Ammon's horn (tissue), 1 donor: ENCODE results near the gene SLC43A1.

Source experiments
- DNase-seq: peaks from one replicate; pipeline ENCODE4 v3.0.0-alpha.2; 2016; ENCODE audit warnings: low spot score

SLC43A1 gene

DNA sequence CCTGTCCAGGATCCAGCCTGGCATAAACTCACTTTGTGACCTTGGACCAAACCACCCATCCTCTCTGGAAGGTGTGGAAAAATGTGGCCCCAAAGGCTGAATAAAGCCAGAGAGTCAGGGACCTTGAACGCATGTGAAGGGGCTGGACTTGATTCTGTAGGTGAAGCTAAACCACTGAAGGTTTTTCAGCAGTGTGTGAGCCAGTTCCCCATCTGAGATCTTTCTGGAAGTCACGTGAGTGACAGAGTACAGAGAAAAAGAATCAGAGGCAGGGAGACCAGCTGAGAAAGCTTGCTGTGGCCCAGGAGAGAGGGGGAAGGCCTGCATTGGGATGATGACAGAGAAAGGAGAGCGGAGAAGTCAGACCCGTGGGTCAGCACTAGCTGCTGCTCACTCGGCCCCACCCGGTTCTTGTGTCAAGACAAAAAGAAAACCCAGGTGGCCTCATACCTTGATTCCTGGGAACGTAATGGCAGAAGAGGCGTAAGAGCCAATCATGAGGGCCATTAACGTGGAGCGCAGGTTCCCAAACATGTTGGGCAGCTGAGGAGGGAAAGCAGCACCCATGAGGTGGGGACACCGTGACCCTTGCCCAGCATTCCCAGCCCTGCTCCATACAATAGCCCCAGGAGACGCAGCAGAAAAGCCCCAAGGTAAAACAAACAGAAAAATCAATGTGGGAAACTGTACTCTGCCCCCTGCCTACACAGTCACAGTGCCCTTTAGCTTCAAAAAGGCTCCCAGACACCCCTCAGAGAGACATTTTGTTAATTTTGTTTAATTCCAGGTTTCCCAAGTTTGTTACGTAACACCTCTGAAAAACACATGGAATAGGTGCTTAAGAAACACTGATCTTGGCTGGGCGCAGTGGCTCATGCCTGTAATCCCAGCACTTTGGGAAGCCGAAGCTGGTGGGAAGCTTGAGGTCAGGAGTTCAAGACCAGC is 17.9 kb downstream of the SLC43A1 start:
- DNase-seq = no peak

DNA sequence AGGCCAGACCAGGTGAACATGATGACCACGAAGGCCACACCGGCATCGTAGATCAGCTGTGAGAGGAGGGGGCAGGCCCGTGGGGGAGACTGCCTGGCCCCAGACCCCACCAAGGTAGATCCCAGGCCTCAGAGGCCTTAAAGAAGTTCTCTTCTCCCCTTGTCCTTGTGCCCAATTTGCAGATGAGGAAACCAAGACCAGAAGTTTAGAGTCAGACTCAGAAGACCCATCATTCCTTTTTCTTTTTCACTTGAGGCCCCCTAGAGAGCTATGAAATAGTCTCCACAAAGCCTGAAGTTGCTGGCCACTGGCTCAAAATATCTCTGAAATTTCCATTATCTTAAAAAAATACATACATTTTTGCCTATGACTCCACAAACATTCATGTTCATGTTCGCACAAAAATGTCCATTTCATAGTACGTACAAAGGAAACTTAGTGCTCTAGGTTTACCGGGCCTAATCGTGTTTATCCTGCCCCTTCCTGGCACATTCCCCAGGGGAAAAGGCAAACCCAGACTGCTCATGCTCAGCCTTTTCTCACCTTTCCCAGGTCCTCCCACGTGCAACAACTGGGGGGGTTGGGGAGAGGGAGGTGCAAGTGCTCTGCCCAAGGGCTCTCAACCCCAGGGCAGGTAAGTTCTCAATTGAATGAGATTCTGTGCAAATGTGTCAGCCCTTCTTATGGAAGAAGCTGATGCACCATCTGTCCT is 19.2 kb downstream of the SLC43A1 start:
- DNase-seq = no peak

DNA sequence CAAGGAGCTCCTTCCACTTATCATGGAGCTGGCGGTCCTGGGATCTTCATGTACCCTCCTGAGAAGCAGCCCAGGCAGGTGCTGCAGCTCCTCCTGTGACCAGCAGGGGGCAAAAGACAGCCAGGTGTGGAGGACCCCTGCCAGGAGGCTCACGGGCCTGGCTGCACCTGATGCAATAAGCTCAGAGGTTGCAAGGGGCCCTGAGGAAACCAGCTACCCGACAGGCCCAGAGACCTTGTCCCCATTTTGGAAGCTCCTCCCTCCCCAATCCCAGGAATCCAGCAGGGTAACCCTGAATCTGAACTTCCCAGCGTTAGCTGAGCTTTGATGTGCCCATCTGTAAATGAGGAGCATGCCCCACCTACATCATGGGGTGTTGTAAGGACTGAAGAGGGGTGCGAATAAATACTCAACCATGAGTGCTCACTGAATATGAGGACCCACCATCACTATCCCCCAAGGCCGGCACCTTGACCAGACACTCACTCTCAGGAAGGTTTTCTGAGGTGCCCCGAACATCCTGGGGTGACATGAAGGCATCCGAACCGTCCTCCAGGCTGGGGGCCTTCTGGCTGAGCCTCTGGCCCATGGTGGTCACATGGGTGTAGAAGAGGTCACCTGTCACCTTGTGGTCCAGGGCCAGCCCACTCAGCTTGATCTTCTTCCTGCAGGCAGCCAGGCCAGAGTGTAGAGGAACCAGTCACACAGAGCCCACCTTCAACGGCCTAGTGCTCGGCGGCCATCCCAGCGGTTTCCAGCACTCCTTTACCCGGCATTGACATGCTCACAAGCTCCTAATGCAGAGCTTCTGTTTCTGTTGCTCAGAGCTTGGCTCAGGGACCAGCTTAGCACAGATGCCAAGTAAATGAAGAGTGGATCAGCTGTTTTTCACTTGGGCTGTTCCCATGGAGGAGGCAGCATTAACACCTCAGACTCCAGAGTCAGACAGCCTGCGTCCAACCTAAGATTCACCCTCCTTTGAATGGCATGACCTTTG is 21.7 kb downstream of the SLC43A1 start:
- DNase-seq = peak; percentile 70

DNA sequence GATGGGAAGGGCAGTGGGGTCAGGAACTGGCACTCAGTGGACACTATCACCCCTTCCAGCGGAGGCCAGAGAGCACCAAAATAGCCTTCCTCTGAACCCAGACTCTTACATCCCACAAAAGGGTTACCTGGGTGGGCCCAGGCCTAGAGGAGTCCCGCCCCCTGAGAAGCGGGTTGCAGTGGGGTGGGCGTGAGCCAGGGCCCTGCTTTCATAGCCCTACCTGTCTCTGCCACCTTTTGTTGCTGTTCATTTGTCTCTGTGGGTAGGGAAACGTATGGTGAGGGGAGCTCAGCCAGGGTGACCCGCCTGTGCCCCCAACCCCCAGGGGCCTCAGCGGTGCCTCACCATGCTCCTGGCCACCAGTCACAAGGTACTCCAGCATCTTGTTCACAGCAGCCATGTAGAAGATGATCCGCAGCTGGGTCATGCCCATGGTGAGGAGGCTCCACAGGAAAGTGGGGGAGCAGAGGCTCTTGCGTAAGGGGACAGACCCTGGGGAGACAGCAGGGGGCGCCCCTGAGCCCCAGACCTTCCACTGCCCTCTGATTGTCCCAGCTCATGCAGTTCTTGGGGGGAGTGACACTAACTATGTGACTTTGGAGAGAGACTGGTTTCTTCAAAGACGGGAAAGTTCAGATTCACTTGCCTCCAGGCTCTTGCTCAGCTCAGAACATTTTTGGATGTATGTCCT is 24.0 kb downstream of the SLC43A1 start:
- no peak for DNase-seq

DNA sequence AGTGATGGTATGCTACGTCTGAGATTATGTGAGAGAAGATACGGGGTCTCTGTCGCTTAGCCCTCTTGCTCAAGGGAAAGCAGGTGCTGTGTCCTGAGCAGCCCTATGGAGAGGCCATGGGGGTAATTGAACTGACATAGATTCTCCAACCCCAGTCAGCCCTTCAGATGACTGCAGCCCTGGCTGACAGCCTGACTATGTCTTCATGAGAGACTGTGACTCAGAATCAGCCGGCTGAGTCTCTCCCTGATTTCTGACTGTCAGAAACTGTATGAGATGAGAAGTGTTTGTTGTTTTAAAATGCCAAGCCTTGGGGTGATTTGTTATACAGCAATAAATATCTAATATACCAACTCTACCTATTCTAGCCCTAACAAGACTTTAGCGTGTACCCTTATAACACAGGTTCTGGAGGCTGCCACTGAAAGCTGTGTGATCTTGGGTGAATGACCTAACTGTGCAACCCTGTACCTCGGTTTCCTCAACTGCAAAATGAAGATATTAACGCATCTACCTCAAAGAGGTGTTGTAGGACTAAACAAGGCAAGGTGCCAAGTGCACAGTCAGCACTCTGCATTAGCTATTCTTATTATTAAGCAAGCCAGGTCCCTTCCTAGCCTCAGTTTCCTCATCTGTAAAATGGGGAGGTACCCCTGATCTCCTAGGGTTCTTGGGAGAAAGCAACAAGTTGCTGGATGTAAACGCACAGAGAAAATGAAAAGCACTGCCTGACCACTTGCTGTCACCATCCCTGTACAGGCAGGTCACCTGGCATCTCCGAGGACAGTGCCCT is 24.9 kb downstream of the SLC43A1 start:
- no peak for DNase-seq

DNA sequence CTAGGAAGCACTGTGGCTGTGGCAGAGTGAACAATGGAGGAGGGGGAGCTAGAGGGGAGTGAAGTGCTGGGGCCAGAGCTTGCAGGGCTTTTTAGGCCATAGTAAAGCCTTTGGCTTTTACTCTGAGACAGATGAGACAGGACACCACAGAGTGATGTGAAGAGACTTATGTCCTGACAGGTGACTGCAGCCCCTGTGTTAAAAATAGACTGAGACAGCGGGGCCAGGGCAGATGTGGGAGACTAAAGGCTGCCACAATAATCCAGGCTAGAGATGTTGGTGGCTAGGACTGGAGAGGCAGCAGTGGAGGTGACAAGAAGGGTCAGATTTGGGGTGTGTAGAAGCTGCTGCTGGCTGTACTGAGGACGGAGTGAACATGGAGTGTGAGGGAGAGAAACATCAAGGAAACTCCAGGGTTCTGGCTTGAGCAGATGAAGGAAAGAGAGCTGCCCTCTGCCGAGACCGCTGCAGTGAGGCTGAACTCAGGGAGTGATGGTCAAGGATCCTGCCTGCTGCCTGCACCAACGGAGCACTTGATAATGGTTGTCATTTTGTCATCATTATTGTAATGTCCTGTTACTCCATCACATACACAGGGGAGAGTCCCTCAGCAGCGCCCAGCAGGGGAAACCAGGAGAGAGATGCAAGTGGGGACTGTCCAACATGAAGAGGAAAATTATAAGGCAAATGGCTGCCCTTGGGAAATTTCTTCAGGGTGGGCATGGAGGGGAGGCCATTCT is 27.4 kb downstream of the SLC43A1 start:
- no peak for DNase-seq

DNA sequence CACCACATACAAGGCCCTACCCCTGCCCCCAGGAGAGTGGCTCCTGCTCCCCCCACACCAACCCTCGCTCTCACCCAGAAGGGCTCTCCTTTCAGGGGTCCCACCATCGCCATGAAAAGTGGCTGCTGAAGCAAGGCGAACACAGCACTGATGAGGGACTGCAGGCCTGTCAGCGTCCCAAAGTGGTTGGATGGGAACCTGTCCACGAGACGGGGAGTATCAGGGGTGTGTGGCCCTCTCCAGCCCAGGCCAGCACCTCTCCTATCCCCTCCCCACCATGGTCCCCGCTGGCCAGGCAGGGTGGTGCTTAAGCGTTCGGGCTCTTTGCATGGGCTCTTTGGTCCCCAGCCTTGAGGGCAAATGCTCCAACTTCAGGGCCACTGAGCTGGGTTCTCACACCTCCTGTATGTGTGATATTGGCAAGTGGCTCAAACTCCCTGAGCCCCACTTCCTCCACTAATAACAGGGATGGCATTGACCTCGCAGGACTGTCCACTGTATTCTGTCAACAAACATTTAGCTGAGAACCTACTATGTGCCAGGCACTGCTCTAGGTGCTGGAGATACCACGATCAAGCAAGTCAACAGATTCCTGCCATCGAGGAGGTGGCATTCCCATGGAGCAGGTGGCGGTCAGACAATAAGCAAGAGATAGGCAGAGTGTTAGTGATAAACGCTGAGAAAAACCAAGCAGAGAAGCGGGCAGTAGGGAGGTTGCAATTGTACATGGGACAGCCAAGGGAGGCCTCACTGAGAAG is 28.3 kb downstream of the SLC43A1 start:
- DNase-seq = no peak

DNA sequence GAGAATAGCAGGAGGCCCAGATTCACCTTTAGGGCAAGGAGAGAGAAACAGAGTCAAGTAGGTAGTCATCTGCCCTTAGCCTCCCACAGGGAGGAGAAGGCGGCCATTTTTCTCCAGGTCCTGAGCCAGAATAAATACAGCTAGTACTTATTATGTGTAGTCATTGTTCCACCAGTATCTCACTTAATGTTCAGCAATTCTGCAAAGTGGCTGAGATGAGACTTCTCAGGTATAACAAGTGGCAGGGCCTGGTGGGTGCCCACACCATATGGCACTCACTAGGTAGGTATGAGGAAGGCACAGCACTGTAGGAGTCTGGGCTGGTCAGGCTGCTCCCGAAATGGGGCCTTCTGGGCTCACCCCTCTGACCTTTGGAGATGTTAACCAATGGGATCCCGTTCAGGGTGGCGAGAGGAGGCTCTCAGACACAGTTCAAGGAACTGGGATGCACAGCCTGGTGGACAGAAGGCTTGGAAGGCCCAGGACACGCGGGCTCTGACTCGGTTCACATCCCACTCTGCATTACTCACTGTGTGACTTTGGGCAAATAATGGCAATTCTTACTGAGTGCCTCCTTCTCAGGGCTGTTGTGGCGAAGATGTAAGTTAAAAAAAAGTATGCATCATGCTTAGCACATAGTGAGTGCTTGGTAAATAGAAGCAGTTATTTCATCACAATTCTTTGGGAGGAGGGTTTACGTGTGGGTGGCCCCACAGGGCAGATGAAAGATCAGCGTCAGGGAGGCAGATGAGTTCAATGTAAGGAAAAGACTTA is 30.1 kb downstream of the SLC43A1 start:
- no peak for DNase-seq

DNA sequence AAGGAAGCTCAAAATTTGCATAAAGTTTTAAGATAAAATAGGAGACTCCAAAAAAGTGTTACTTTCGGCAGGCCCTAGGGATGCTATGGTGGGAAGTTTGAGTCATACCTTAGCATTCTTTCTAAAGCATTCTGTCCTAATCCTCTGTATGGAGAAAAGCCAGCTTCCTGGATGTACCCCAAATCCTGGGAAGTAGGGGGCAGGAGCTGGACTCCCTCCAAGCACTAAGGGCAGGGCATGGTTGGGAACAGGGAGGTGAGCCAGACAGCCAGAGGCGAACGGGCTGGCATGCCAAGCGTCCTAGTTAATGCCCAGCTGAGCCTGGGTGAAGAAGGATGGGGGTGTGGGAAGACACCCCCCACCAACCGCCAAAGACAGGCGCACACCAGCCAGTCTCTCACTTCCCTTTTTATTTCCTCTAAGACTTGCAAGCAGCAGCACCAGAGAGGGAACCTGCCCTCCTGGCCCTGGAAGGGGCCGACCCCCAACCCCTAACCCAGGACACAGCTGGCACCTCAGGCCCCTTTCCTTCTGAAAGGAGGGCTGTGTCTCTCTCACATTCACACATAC is 31.3 kb downstream of the SLC43A1 start:
- DNase-seq = no peak

DNA sequence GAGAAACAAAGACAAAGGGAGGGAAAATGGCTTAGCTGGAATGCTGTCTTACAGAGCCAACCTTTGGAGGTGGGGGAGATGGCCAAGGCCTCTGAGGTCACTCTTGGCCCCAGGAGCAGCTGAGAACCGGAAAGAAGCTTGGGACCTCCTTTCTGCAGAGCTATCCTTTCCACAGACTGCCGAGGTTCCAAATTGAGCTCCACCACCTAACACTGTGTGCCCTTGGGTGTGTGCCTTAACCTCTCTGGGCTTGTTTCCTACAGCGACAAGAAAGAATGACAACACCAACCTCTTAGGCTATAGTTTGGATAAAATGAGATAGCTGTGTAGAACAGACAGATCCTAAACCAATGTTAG is 32.0 kb downstream of the SLC43A1 start:
- no peak for DNase-seq

DNA sequence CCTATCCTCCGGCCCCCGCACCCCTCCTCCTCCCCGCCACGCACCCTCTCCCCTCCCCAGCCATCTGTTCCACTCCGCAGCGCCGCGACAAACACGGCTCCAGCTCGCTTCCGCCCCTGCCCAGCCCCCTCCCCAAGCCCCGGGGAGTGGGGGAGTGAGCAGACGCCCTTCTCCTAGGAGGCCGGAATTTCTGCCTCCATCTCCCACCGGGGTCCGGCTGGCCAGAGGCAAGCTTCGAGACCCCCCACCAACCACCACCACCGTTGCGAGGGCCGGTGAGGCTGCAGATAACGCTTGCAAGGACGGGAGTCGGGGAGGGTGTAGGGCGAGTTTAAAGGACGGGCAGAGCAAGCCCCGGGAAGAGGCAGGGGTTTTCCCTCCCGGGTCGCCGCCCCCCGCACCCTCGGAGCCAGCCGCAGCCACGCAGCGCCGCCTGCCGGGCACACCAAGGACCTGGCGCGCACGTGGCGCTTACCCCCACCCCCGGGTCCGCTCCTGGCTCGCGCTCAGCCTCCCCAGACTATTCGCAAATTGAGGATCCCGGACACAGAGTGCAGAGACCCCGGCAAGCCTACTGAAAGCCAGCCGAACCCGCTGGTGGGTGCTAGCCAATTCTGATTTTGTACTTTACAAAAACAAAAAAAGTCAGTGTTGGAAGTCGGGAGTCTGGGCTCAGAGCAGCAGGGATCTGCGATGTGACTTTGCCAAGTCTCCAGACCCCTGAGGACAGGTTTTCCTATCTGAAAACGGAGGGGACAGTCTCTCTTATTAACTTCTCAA is 32.5 kb downstream of the SLC43A1 start:
- no peak for DNase-seq

DNA sequence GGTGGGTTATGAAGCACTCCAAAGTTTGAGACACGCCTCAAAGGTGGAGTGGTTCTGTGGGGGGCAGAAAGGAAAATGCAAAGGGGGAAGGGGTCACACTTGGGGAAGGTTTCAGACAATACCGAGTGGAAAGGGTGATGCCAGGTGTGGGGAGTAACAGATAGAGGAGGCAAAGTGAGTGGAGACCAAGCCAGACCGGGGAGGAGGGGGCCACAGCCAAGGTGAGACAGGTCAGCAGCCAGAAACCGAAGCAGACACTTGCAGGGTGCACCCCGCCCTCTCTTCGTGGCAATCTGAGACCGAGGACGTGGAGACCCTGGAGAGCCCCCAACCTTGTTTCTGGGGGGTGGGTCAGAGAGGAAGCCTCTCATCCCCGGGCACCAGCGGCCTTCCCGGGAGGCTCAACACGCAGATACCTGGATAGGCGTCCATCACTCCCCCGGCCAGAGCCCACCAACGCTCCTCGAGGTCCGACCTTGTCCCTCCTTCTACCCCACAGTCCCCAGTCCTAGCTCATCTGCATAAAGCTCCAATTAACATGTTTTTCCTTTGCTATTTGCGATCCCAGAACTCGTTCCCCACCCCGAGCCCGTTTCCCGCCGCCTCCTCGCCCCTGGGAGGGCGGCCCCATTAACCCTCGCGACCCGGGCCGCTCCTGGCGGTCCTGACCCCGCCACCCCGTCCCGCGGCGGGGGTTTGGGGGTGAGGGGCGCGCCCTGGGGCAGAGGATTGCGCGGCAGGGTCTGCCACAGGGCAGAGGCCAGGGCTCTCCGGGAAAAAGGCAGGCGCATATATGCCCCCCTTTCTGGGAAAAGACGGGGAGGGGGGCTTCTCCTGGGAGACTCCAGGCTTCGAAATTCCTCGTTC is 33.4 kb downstream of the SLC43A1 start:
- no peak for DNase-seq

DNA sequence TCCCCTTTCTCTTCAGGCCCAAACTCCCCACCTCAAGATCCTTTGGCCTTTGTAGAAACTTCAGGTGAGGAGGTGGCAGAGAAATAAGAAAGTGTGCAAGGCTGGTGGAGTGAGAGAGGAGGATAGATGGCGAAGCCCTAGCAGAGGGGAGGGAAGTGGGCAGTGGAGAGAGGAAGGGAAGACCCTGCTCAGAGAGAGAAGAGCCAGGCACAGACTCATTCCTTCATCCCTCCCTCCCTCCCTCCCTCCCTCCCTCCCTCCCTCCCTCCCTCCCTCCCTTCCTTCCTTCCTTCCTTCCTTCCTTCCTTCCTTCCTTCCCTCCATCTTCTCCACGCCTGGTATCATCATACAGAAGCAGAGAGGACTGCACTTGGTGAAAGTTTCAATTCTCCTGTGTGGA is 34.2 kb downstream of the SLC43A1 start:
- DNase-seq = no peak

DNA sequence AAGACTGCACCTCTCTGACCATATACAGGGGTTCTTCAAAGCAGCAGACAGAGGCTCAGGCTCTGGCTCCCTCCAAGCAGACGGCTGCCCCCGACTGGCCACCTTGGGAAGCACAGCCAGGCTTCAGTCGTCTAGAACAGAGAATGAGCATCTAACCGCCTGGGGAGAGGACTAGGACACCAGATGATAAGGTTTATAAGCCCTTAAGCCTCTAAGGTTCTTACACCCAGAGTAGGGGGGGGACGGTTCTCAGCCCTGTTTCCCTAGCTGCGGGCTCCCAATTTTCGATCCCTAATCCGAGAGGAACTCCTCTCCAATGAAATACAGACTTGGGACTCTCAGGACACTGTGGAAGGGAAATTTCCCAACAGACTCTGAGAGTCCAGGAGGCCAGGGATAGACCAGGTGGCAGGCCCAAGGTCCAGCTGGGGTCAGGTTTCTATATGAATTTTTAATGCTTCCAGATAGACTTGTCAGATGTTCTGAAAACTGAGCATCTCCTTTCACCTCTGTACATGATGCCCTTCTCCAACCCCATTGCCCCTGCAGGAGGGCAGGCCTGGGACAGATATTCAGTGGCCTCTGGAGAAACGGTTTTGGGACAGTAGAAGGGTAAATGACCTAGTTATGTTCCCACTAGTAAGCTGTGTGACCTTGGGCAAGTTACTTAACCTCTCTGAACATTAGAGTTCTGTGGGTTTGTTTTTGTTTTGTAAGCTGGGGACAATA is 34.9 kb downstream of the SLC43A1 start:
- DNase-seq = peak; percentile 69

DNA sequence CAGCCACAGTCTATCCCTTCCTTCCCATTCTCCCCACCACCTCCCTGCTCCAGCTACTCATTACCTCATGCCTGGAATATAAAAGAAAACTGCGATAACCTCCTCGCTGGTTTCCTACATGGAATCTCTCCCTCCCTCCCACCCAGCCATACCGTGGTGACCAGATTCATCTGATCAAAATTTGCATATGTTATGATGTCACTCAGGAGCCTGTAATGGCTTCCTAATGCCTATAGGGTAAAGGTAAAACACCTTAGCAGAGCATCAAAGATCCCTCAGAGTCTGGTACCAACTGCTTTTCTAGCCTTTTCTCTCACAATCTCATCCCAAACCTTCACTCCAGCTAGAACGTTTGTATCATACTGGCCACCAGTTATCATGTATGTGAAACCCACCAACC is 35.6 kb downstream of the SLC43A1 start:
- DNase-seq = no peak
